ENCODE data around the gene COL4A2.

COL4A2 gene

DNA sequence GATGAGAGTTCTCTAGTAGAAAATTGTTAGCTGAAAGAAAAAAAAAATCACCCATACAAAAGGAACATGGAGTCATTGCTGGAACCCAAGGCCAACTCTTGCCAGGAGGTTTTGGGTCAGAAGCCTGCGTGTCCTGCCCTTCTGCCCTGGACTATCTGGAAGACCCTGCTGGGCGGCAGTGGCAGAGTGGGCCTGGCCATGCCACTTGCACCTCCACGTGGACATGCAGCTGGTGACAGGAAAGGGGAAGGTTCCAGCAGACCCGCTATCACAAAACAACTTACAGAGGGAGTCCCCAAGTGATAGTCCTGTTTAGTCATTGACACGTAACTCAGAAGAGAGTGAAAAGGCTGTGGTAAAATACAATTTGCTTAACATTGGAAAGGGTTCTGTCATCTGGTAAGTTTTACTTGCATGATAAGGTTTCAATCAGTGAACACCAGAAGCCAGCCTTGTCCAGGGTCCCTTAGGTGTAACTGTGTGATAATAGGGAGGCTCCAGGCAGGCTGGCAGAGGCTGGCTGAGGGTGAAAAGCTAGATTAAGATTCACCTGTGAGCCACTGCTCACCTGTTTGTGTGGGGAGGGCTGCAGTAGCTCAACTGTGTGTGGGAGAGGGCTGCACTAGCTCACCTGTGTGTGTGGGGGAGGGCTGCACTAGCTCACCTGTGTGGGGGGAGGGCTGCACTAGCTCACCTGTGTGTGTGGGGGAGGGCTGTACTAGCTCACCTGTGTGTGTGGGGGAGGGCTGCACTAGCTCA lies 47.8 kb downstream of the COL4A2 start:
- no peak for DNase-seq (ENCODE audit: low read depth)

DNA sequence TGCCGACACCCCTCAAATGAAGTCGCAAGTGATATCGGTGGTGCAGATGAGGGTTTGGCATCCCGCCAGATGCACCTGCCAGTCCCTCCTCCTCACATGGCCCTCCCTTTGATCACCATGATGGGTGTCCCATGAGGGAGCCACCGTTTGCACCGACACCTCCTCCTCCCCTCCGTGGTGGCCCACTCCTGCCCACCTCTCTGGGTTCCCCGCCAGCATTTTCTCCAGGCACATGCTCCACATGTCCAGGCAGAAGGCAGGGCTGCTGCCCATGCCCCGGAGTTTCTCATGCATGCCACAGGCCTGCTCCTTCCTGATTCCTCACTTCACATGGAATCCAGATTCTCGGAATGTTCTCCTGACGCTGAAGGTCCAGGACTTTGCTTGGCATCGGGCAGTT lies 49.3 kb downstream of the COL4A2 start:
- no peak for DNase-seq (ENCODE audit: low read depth)

DNA sequence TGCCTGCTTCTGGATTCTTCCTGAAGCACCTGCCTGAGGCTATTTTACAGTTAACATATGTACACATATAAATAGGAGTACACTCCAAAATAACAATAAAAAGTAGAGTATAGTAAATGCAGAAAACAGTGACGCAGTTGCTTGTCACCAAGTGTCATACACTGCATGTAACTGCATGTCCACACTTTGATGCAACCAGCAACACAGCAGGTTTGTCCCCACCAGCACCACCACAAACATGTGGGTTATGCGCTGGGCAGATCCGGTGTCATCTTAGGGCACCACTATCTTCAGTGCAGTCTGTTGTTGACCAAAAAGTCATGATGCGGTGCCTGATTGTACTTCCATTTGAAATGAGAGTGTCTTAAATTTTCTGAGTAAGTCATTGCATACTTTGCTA lies 51.3 kb downstream of the COL4A2 start:
- no peak for DNase-seq (ENCODE audit: low read depth)

DNA sequence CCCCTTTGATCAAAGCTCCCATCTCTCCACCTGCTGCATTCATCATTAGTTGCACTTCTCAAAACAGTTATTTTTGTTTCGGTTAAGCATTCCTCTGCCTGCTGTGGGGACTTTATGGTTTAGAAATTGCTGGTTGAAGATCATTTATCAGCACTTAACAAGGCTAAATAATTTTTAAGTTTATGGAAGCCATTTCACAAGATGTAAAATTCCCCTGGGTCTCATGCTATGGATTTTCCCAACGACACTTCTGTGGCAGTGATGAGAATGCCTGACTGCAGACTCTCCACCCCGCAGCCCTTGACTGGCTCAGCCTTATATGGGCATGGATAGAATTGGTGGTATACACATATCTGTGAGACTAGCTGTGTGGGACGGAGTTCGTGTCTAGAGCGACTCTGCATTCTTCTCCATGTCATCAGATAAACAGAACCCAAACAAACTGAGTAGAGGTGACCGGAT lies 52.8 kb downstream of the COL4A2 start:
- DNase-seq (ENCODE audit: low read depth) = peak; percentile 86

DNA sequence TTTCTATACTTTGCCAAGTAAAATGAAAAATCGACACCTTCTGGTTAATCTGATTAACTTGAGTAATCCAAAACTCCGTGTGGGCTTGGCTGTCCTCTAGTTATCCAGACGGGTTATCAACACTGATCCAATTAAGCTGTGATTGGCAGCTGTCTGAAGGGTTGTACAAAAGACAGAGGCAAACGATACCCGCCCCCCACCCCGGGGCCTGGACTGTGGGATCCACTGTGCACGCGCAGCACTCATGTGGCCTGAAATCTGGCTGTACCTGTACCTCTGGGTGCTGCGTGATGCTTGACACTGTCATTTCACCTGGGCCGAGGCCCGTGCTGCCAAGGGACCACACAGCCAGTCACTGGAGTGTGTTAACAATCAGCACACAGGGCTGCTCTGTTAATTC lies 53.5 kb downstream of the COL4A2 start:
- DNase-seq (ENCODE audit: low read depth) = no peak

DNA sequence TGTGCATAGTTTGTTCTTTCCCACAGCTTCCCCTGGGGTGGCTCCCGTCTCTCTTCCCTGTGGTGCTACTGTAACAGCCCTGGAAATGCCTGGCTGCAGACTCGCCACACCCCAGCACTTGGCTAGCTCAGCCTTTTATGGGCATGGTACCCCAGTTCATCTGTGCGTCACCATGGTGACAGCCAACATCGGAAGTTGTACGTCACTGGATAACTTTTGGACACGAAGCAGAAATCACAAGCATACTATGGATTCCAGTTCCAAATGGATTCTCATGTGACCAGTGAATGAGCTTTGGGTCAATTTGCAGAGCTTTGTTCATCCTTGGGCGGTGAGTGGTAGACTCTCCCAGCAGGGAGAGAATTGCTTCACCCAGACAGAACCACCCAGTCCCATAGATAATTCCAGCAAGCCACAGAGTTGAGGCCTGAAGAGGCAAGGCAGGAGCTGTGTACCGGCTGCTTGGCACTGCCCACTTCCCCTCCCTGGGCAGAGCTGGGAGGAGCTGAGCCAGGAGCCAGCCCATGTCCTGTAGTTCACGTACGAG lies 54.4 kb downstream of the COL4A2 start:
- peak; percentile 54 for DNase-seq (ENCODE audit: low read depth)

DNA sequence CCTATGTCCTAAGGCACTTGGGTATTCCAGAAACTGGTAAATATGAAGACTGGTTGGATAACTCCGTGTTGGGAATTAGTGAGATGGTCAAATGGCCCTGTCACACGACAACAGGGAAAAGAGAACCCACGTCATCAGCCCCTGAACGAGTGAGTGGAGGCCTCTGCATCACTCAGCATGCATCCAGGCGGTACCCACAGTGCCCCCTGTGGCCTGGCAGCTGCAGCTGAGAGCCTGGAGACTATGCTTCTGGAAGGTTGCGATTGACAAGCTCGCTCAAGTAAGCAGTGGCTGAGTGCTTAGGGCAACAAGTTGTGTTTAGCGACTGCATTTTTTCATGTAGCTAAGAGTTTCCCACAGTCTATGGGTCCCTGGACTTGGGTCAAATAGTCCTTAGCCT lies 55.9 kb downstream of the COL4A2 start:
- no peak for DNase-seq (ENCODE audit: low read depth)

DNA sequence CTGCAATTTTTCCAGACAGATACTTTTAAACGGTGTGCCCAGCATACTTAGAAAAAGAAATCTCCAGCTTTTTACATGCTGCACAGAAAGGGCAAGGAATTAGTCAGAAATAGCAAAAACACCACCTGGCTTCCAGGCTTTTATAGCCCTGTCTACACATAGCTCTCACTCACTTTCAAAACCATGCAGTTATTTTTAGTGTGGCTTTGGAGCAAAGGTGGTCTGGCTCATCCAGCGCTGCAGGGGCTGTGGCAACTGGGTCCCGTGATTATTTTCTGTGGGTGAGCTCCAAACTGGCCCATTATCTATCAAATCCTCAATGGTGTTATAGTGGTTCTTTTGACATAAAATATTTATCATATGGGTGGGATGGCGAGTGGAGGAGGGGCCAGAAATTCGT lies 57.0 kb downstream of the COL4A2 start:
- no peak for DNase-seq (ENCODE audit: low read depth)

DNA sequence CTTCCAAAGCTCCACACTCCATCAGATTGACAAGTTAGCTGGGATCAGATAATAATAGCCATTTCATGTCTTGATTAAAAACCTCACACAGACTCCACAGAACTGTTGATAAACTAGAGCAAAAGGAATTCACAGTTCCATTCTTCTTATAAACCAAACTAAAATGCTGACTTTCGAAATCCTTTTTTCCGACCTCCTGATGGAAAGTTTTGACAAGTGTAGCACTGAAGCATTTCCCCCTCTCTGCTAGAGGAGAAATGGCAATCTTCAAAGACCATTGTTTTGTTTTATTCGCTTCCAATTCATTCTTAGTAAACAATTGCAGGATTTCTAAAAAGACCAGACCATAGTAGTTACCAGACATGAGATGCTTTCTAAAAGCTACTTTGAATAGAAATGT lies 58.8 kb downstream of the COL4A2 start:
- no peak for DNase-seq (ENCODE audit: low read depth)

DNA sequence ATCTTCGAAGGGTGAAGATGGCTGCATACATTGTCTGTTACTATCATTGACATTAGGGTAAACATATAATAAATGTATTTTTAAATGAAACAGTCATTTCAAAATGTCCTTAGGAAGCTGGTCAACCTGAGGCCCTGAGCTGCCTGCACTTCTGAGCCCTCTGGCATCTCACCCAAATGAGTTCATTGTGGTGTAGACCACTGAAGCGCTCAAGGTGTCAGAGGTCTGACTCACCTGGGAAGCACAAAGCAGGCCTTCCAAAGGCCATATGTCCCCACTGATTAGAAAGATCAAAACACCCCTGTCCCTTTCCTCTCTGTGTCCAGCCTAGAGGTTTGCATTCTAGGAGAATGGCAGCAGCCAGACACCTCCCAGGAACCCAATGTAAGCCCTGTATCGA lies 59.6 kb downstream of the COL4A2 start:
- DNase-seq (ENCODE audit: low read depth) = no peak

DNA sequence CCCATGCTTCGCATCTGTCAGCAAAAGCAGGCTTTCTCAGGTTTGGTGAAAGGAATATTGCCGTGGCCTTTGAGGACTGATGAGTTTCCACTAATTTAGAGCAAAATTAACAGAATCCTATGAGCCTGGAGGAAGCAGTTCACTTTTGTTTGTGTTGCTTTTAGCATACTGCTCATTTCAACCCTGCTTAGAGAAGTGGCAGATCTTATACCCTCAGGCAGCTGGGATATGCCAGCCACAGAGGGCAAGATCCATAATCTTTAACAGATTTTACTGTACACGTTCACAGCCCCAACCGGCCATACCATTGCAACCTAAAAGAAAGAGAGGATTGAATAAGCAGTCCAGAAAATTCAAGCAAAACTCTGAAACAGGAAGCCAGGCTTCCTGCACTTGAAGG lies 60.5 kb downstream of the COL4A2 start:
- DNase-seq (ENCODE audit: low read depth) = no peak

DNA sequence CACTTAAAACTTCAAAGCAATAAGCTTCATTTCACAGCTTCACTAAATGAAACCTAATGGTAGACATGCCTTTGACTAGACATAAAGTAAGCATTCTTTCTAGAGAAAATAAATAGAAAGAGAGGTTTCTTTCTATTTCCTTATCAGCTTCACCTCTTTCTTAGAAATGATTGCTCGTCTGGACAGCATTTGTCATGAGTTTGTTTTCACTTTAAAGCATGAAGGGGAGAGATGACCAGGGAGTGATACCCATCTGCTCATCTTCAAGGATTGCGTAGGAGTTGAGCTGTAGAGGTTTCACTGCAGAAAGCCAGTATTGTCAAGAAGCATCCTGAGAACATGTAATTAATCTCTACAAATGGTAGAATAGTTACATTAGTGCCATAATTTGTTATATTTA lies 61.3 kb downstream of the COL4A2 start:
- no peak for DNase-seq (ENCODE audit: low read depth)

DNA sequence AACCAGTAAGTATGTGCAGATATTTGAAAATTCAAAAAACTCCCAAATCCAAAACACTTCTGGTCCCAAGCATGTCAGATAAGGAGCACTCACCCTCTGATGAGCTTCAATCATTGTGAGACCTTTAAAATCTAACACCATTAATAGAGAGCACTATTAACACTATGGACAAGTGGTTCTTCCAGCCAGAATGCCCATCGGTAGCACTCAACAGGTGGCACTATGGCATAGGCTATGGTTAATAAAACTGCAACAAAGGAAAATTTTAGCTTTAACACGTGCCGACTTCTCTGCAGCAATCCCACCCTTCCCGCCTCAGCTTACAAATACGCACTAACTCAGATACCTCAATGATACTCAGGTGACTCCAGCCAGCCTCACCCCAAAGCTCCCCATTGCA lies 62.3 kb downstream of the COL4A2 start:
- DNase-seq (ENCODE audit: low read depth) = no peak

DNA sequence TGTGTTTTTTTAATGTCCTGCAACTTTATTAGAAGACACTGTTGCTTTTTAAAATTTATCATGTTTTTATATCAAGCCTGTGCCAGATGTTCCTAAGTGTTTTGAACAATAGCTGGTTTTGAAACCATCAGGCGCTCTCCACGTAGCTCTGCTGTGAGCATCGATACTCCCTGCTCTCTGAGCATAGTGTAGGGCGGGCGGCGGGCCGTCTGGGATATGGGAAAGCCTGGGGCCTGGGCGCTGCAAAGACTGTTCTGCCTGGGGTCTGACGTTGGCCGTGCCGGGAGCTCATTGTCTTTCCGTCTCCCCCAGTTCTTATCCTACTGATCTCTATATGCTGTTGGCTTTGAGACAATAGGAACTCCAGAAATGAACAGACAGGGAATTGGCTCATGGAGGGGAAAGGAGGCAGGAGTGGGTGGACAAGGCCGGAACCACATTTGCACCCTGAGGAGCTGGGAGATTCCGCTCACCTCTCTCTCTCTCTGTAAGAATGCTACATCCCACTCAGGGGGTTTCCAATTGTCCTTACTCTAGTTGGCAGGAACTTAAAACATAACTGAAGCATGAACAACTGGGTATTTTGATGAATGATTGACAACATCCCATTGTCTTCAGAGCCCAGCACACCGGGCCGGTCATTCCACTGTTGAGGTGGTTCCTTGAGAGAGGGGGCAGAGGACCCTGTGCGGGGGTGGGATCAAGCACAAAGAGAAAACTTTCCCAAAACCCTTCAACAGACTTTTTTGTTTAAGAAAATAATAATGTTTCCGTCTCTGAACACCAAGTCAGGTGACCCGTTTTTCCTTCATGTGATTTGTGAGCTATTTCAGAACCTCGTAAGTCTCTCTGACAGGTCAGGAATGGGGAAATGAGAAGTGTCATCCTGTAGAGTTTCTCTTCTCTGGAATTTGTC lies 64.7 kb downstream of the COL4A2 start:
- peak; percentile 81 for DNase-seq (ENCODE audit: low read depth)

DNA sequence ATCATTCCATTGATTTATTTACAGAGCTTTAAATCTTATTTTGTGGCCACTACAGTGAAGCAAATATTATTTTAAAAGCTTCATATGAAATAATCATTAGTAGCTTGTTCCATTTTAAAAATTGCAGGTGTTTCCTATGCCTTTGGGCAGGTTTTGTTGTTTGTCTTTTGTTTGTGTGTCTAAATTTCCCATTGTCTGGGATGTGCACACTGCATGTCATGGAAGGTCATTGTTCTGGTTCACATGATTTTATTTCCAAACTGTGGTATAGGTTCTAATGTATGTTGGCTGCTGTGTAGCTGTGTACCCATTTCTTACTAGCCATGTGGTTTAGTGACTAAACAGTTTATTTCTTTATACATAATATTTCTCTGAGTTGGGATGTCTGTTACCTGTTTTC lies 65.6 kb downstream of the COL4A2 start:
- no peak for DNase-seq (ENCODE audit: low read depth)

DNA sequence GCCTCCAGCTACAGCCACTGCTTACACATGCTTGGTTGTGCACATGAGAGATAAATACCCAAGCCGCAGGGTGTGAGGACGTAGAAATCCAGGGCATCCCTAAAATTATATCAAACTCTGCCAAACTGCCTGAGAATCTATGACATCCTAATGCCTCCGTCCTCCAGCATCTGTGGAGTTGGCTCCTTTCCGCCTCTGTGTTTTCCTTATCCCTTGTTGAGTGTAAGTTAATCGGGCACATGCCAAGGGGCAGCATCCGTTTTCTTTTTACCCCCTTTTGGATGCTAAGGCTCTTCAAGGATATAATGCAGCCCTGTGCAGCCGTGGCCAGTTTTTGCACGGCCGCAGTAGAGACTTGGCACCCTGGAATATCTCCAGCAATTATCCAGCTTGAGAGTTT lies 66.5 kb downstream of the COL4A2 start:
- DNase-seq (ENCODE audit: low read depth) = no peak

DNA sequence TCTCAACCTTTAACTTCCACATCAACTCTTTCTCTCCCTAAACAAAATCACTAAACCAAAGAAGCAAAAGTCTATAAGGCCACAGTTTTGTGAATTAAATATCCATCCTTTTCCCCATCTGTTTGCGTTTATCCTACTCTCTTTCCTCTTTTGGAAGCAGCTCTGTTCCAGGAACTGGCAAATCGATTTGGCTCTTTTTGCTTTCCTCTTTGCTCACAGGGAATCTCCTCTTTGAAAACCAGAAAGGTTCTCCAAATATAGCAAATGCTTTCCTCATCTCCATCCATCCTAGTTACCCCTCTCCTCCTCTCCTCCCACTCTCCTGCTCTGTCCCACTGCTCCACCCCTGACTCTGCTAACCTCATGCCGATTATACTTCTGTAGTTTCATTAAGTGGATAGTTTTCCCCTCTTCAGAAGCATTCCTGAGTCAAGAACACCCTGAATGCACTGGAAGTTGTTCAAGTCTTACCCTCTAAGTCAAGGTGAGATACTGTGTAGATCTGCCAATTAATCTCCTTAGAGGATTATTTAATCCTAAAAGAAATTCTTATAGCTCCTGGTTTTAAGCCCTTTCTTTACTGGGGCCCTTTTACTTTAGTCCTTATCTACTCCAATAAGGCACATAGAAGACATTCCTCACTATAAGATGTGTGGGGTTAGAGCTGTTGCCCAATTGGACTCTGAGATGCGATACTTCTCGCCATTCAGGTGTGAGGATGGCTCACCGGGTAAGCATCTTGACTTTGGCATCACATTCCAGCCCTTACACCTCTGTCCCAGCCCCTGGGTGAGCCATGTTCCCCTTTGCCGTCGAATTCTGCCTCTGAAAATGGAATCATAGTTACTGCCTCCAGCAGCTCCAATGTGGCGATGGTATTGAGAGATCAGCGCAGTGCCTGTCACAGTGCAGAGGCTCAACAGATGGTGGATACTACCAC lies 67.6 kb downstream of the COL4A2 start:
- DNase-seq (ENCODE audit: low read depth) = no peak

DNA sequence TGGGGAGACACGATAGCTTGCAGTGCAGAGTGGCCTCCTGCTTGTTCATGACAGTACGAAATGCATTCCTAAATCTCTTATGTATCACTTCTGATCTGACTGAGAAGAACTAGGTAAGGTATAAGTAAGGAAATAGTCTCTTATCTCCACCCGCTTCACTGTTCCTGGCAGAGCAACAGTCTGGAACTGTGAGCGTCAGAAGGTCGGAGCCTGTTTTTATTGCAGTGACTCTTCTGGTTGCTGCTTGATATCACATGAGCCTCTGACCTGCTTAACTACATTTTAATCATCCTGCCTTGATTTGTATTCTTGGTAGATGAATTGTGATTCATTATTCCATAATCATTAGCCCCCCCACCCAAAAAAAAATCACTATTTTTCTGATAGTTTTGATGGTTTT lies 69.0 kb downstream of the COL4A2 start:
- DNase-seq (ENCODE audit: low read depth) = no peak

DNA sequence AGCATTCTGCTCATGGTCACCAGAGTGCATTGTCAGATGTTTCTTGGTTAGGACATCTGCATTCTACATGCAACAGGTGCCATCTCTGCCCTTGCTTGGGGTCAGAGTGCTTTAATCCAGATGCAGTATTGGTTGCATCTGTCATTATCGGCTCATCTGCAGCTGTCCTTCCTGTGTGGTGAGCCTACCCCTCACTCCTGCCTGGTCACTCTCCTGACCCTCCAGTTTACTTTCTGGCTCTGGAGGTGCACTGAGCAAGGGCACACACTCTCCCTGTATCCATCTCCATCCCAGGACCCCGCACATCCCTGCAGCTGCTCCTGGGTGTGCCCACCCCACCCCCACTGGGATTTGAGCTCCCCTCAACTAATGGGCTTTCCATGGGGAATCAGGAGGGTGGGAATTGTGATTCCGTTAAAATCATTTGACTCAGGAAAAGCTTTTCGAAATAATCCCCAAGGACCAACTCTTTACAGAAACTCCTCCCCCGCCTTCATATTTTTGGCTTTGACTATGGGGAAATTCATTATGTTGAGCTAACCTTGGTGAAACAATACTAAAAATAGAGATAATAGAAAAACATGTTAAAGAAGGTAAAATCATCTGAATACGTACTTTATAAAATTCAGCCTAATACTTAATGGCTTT lies 70.2 kb downstream of the COL4A2 start:
- no peak for DNase-seq (ENCODE audit: low read depth)

DNA sequence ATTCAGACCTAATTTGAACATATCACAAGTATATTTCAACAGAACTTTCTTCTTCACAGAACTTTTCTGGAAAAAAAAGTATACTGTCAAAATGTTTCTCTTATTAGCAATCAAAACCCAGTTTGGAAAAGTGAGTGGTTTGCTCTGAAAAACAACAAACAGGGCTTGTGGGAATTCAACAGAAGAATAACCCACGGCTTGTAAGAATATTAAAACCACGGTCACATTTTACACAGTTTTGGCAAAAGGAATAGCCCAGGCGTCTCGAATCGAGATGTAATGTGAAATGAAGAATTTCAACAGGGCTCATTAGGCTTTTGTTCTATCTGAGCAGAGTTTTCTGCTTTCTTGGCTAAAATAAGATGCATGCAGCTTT lies 70.7 kb downstream of the COL4A2 start:
- no peak for DNase-seq (ENCODE audit: low read depth)

DNA sequence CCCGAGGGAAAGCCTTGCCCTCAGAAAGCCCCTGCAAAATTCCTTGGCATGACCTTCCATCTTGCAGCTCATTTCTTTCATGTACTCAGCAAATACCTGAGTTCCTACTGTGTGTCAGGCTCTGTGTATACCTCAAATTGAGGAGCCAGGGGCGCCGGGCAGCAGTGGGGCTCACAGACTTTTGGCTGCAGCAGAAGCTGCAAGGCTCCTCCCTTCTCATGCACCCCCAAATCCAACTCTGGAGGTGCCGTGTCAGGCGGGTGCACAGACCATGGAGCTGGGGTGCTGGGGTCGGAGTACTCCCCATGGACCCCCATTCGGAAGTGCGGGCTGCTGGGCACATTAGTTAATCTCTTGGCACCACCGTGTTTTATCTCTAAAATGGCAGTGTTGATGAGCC lies 72.3 kb downstream of the COL4A2 start:
- DNase-seq (ENCODE audit: low read depth) = no peak

Measured in iris pigment epithelial cell (primary cell).